Thyroid gland (tissue), 4 donors: Measurements from ENCODE around the gene KCTD10.

Source experiments
- POLR2A ChIP-seq, 2 donors: fragments of 450-650 bp; IDR thresholded peaks; one replicate each; pipeline ENCODE4 v1.6.1; 2017; ENCODE audit warnings: antibody characterized with exemption in 2 of 2, mild to moderate bottlenecking in 2 of 2, moderate library complexity in 1 of 2
- TF ChIP-seq, protein P1 (sequence below), 6 experiments: fragments of 200-600 bp in 3 of 6; fragments of 450-650 bp in 3 of 6; sonication (generic) in 3 of 6; IDR thresholded peaks; one replicate each; pipeline ENCODE4 v1.5.1; 2016 to 2019; ENCODE audit warnings: antibody characterized with exemption in 6 of 6, mild to moderate bottlenecking in 2 of 6, inconsistent platforms in 1 of 6, moderate library complexity in 1 of 6

GRCh38 chr12:109513977-109514376, 36.9 kb upstream of the KCTD10 start:
- TF ChIP-seq, protein P1, sequence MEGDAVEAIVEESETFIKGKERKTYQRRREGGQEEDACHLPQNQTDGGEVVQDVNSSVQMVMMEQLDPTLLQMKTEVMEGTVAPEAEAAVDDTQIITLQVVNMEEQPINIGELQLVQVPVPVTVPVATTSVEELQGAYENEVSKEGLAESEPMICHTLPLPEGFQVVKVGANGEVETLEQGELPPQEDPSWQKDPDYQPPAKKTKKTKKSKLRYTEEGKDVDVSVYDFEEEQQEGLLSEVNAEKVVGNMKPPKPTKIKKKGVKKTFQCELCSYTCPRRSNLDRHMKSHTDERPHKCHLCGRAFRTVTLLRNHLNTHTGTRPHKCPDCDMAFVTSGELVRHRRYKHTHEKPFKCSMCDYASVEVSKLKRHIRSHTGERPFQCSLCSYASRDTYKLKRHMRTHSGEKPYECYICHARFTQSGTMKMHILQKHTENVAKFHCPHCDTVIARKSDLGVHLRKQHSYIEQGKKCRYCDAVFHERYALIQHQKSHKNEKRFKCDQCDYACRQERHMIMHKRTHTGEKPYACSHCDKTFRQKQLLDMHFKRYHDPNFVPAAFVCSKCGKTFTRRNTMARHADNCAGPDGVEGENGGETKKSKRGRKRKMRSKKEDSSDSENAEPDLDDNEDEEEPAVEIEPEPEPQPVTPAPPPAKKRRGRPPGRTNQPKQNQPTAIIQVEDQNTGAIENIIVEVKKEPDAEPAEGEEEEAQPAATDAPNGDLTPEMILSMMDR (IDR thresholded peaks at IDR 0.05): no peak
- TF ChIP-seq POLR2A (IDR thresholded peaks at IDR 0.05): no peak
